Trophoblast cell (in vitro differentiated cells and primary cell): Measurements from ENCODE around the gene RPL7A.

Source experiments
- DNase-seq, 2 donors: peaks; one replicate each; pipeline ENCODE4 v3.0.0-alpha.2; 2016
- H2AFZ ChIP-seq: 2 replicates; pipeline ENCODE4 v1.6.1; 2013; ENCODE audit warnings: low read length, moderate library complexity, mild to moderate bottlenecking; ENCODE audit not compliant: insufficient read depth, poor library complexity
- H2AK5ac ChIP-seq: 2 replicates; pipeline ENCODE4 v1.6.1; 2013; ENCODE audit warnings: mild to moderate bottlenecking, low read length
- H2BK120ac ChIP-seq: 2 replicates; pipeline ENCODE4 v1.6.1; 2013; ENCODE audit warnings: low read length, mild to moderate bottlenecking, moderate library complexity; ENCODE audit not compliant: insufficient read depth, poor library complexity
- H2BK12ac ChIP-seq: 2 replicates; pipeline ENCODE4 v1.6.1; 2013; ENCODE audit warnings: mild to moderate bottlenecking, low read length, moderate library complexity
- H2BK5ac ChIP-seq: 2 replicates; pipeline ENCODE4 v1.6.1; 2013; ENCODE audit warnings: low read length, low read depth, moderate library complexity, mild to moderate bottlenecking; ENCODE audit not compliant: poor library complexity
- H3K14ac ChIP-seq: 2 replicates; pipeline ENCODE4 v1.6.1; 2013; ENCODE audit warnings: mild to moderate bottlenecking, low read length
- H3K18ac ChIP-seq: 2 replicates; pipeline ENCODE4 v1.6.1; 2013; ENCODE audit warnings: mild to moderate bottlenecking, low read length
- H3K23ac ChIP-seq: 2 replicates; pipeline ENCODE4 v1.6.1; 2013; ENCODE audit warnings: low read length
- H3K27ac ChIP-seq: 2 replicates; pipeline ENCODE4 v1.5.1; 2013; ENCODE audit warnings: low read depth, mild to moderate bottlenecking, inconsistent platforms, low read length, moderate library complexity
- H3K27me3 ChIP-seq: 2 replicates; pipeline ENCODE4 v1.6.1; 2013; ENCODE audit warnings: inconsistent platforms, mild to moderate bottlenecking, low read length, moderate library complexity; ENCODE audit not compliant: insufficient read depth
- H3K36me3 ChIP-seq, 2 experiments: 1 replicate in 1 of 2; 2 replicates in 1 of 2; pipeline ENCODE4 v1.6.1; 2013; ENCODE audit warnings: low read length in 2 of 2, mild to moderate bottlenecking in 2 of 2, moderate library complexity in 1 of 2; ENCODE audit not compliant: insufficient read depth in 2 of 2, control insufficient read depth in 1 of 2
- H3K4ac ChIP-seq: 2 replicates; pipeline ENCODE4 v1.6.1; 2013; ENCODE audit warnings: low read depth, mild to moderate bottlenecking, low read length, moderate library complexity
- H3K4me1 ChIP-seq, 2 experiments: 1 replicate in 1 of 2; 2 replicates in 1 of 2; pipeline ENCODE4 v1.6.1; 2013; ENCODE audit warnings: low read length in 2 of 2, mild to moderate bottlenecking in 2 of 2, moderate library complexity in 1 of 2; ENCODE audit not compliant: insufficient read depth in 2 of 2, control insufficient read depth in 1 of 2
- H3K4me2 ChIP-seq: 2 replicates; pipeline ENCODE4 v1.6.1; 2013; ENCODE audit warnings: inconsistent platforms, mild to moderate bottlenecking, low read length, moderate library complexity
- H3K4me3 ChIP-seq: 2 replicates; pipeline ENCODE4 v1.5.1; 2013; ENCODE audit warnings: mild to moderate bottlenecking, low read depth, low read length, inconsistent platforms
- H3K79me1 ChIP-seq: one replicate; pipeline ENCODE4 v1.6.1; 2013; ENCODE audit warnings: low read length
- H3K79me2 ChIP-seq: 2 replicates; pipeline ENCODE4 v1.6.1; 2013; ENCODE audit warnings: low read length, mild to moderate bottlenecking; ENCODE audit not compliant: control insufficient read depth, insufficient read depth, poor library complexity
- H3K9ac ChIP-seq: 2 replicates; pipeline ENCODE4 v1.6.1; 2013; ENCODE audit warnings: mild to moderate bottlenecking, low read length
- H3K9me3 ChIP-seq: 2 replicates; pipeline ENCODE4 v1.6.1; 2013; ENCODE audit warnings: low read depth, mild to moderate bottlenecking, control low read depth, inconsistent platforms, low read length; ENCODE audit not compliant: insufficient read depth
- H4K12ac ChIP-seq: 2 replicates; pipeline ENCODE4 v1.6.1; 2013; ENCODE audit warnings: low read depth, mild to moderate bottlenecking, low read length, moderate library complexity
- H4K8ac ChIP-seq: 2 replicates; pipeline ENCODE4 v1.6.1; 2013; ENCODE audit warnings: low read depth, mild to moderate bottlenecking, low read length, moderate library complexity
- H4K91ac ChIP-seq: one replicate; pipeline ENCODE4 v1.6.1; 2013; ENCODE audit warnings: low read depth, mild to moderate bottlenecking, low read length, moderate library complexity
- WGBS: extraction: QIAGEN DNeasy Blood & Tissue Kit; methylation state at CpG from one replicate; pipeline ENCODE4 v1.1.7; 2013; ENCODE audit warnings: missing lambda C conversion rate; ENCODE audit not compliant: insufficient read length, insufficient coverage; ENCODE audit errors: extremely low coverage; 5-methylcytosine and 5-hydroxymethylcytosine counted together

The RPL7A gene

DNA sequence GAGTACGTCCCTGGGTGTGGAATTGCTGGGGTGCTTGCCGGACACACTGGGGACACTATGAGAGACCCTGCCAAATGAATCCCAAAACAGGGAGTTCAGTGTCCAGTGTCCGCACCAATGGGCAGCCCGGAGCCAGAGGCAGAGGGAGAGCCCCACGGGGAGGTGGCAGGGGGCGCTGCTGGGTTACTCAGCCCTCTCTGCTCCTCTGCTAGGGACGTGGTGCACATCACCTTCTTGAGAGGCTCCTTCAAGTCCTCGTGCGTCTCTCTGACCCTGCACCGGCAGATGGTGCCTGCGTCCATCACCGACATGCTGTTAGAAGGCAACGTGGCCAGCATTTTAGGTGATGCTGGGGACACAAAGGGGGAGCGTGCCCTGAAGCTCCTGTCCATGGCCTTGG lies 48.9 kb downstream of the RPL7A start:
- no peaks in the 10 kb centered on the region for H3K79me1 ChIP-seq
- WGBS, result no CpG with 5 or more reads among the region's 14 CpGs
- H3K14ac ChIP-seq, result no peak overlapping the region
- H3K9ac ChIP-seq, result no peak overlapping the region
- no peaks in the 10 kb centered on the region for H3K79me2 ChIP-seq
- no peak overlapping the region for H2AFZ ChIP-seq
- H4K91ac ChIP-seq, result no peak overlapping the region
- no peak overlapping the region for H3K4me2 ChIP-seq
- H2BK12ac ChIP-seq, result no peak overlapping the region
- no peak overlapping the region for H3K27ac ChIP-seq
- no peak overlapping the region for H2BK5ac ChIP-seq
- H3K9me3 ChIP-seq, result peaks cover 3% of the 10 kb centered on the region
- no peak overlapping the region for H4K12ac ChIP-seq
- H3K27me3 ChIP-seq, result no peaks in the 10 kb centered on the region
- H3K23ac ChIP-seq, result no peak overlapping the region
- H3K36me3 ChIP-seq, result peaks cover 6% of the 10 kb centered on the region in 2 experiments
- H3K18ac ChIP-seq, result no peak overlapping the region
- H2AK5ac ChIP-seq, result no peak overlapping the region
- no peak for DNase-seq
- H4K8ac ChIP-seq, result no peak overlapping the region
- no peaks in the 10 kb centered on the region for H3K4me1 ChIP-seq
- H3K4ac ChIP-seq, result no peak overlapping the region
- H2BK120ac ChIP-seq, result no peak overlapping the region
- H3K4me3 ChIP-seq, result peak overlapping the region; percentile 1

DNA sequence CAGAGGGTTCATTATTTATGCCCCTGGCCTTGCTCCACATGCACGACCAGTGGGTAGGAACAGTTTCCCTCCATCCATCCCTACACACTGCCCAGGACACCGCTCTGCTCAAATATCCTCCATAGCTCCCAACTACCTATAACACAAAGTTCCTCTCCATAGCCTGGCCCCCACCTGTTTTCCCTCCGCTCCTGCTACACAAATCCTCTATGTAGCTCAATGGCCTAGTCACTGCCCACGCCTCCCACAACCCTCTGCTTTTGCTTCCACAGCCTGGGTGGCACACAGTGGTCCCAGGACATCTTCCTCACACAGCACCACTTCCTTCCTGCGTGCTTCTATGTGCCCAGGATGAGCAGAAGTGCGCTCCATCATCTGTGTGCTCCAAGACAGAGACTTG lies 49.4 kb downstream of the RPL7A start:
- no peak for DNase-seq
- no peak overlapping the region for H2AK5ac ChIP-seq
- no peaks in the 10 kb centered on the region for H3K4me1 ChIP-seq
- no peak overlapping the region for H2BK12ac ChIP-seq
- H4K8ac ChIP-seq, result no peak overlapping the region
- no peak overlapping the region for H3K23ac ChIP-seq
- H4K12ac ChIP-seq, result no peak overlapping the region
- no peak overlapping the region for H2BK5ac ChIP-seq
- no peak overlapping the region for H2BK120ac ChIP-seq
- no peak overlapping the region for H3K18ac ChIP-seq
- no peaks in the 10 kb centered on the region for H3K79me2 ChIP-seq
- no peak overlapping the region for H3K4me2 ChIP-seq
- no peak overlapping the region for H3K14ac ChIP-seq
- no peak overlapping the region for H2AFZ ChIP-seq
- H3K4me3 ChIP-seq, result peak overlapping the region; percentile 1
- no peaks in the 10 kb centered on the region for H3K27me3 ChIP-seq
- peaks cover 6 to 10% of the 10 kb centered on the region in 2 experiments for H3K36me3 ChIP-seq
- no peak overlapping the region for H3K27ac ChIP-seq
- no peak overlapping the region for H3K4ac ChIP-seq
- H3K9ac ChIP-seq, result no peak overlapping the region
- no peak overlapping the region for H4K91ac ChIP-seq
- no CpG with 5 or more reads among the region's 6 CpGs for WGBS
- no peaks in the 10 kb centered on the region for H3K79me1 ChIP-seq
- peaks cover 3% of the 10 kb centered on the region for H3K9me3 ChIP-seq

DNA sequence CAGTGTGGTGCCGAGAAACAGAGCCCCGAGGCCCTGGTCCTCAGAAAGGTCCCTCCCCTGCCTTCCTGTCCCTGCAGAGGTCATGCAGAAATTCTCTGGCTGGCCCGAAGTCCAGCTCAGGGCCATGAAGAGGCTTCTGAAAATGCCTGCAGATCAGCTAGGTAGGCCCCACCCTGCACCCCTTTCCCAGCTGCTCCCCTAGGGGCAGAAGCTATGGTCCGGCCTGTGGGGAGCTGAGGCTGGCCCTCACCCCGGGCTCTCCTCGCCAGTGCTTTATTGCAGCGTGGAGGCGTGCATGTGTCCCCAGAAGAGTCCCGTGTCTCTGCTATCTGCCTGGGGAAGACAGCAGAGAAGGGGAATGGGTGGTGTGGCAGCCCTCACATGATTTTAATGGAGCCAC lies 49.9 kb downstream of the RPL7A start:
- H3K4me1 ChIP-seq, result no peaks in the 10 kb centered on the region
- no peak overlapping the region for H3K14ac ChIP-seq
- no peak overlapping the region for H3K4ac ChIP-seq
- no CpG with 5 or more reads among the region's 9 CpGs for WGBS
- no peak overlapping the region for H4K91ac ChIP-seq
- no peak overlapping the region for H2AK5ac ChIP-seq
- no peak overlapping the region for H3K18ac ChIP-seq
- no peak overlapping the region for H2BK5ac ChIP-seq
- no peak overlapping the region for H4K12ac ChIP-seq
- no peaks in the 10 kb centered on the region for H3K79me2 ChIP-seq
- no peaks in the 10 kb centered on the region for H3K79me1 ChIP-seq
- H3K27ac ChIP-seq, result no peak overlapping the region
- H2BK12ac ChIP-seq, result no peak overlapping the region
- H3K27me3 ChIP-seq, result no peaks in the 10 kb centered on the region
- H4K8ac ChIP-seq, result no peak overlapping the region
- peaks cover 3% of the 10 kb centered on the region for H3K9me3 ChIP-seq
- H2BK120ac ChIP-seq, result no peak overlapping the region
- DNase-seq, result no peak
- no peak overlapping the region for H3K4me2 ChIP-seq
- H2AFZ ChIP-seq, result no peak overlapping the region
- no peak overlapping the region for H3K4me3 ChIP-seq
- peaks cover 6 to 13% of the 10 kb centered on the region in 2 experiments for H3K36me3 ChIP-seq
- no peak overlapping the region for H3K23ac ChIP-seq
- H3K9ac ChIP-seq, result no peak overlapping the region

DNA sequence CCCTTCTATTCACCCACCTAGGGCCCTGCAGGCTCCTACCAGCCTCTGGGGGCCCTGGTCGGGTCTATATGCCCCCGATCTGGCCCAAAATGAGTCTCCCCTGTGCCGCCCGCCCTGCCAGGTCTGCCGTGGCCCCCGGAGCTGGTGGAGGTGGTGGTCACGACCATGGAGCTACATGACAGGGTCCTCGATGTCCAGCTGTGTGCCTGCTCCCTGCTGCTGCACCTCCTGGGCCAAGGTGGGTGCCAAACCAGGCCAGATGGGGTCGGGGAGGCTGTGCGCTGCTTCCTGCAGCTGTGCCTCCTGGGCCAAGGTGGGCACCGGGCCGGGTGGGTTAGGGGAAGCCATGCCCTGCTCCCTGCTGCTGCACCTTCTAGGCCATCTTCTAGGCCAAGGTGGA lies 52.3 kb downstream of the RPL7A start:
- Histone ChIP-seq H3K9ac (no peak overlapping the region), H3K27me3 (no peaks in the 10 kb centered on the region), H3K18ac (no peak overlapping the region), H4K91ac (no peak overlapping the region), H2BK5ac (no peak overlapping the region), H3K4me2 (no peak overlapping the region), H2AFZ (no peak overlapping the region), H3K4ac (no peak overlapping the region), H4K12ac (no peak overlapping the region), H2AK5ac (no peak overlapping the region), H3K14ac (no peak overlapping the region), H4K8ac (no peak overlapping the region), H2BK120ac (no peak overlapping the region), H2BK12ac (no peak overlapping the region), H3K4me1 (no peaks in the 10 kb centered on the region), H3K79me2 (no peaks in the 10 kb centered on the region), H3K23ac (no peak overlapping the region), H3K4me3 (no peak overlapping the region), H3K36me3 (peaks cover 22 to 29% of the 10 kb centered on the region in 2 experiments), H3K9me3 (no peaks in the 10 kb centered on the region), H3K79me1 (no peaks in the 10 kb centered on the region), H3K27ac (no peak overlapping the region)
- no peak for DNase-seq
- no CpG with 5 or more reads among the region's 12 CpGs for WGBS
